HepG2 (cell line): ENCODE results near the gene TRMT1. TPM values are rescaled to one million over a fixed set of nuclear protein-coding genes. Genes with fewer than 3 reads are reported as not detected.
A peak's percentile ranks its signal among the peaks of the same experiment; 100 is the strongest.

Experiments used
- ATAC-seq: fragments of 200-7000 bp; cut with Tn5 transposase; 3 replicates; pipeline ENCODE4 v1.9.1; 2020; ENCODE audit warnings: mild to moderate bottlenecking, moderate library complexity
- BruUV-seq: library from RNA; stranded (reverse); fragments of 400-500 nt; replicated peaks from 2 replicates; lab custom pipeline; 2021; lab: Mats Ljungman, UMichigan
- CTCF ChIA-PET: fragments of 300-600 bp; formaldehyde crosslinking; extraction: SDS; loops from one replicate; lab custom pipeline; 2021; ENCODE audit warnings: low total read pairs, inconsistent platforms, low intra/inter-chr PET ratio; lab: Yijun Ruan, JAX
- POLR2A ChIA-PET: fragments of 350-600 bp; sonication (Branson Sonifier 250); formaldehyde crosslinking; loops from one replicate; lab custom pipeline; 2020; ENCODE audit warnings: antibody characterized with exemption, inconsistent platforms; lab: Yijun Ruan, JAX
- DNase-seq: peaks from one replicate; pipeline ENCODE4 v3.0.0-alpha.2; 2015; ENCODE audit warnings: low spot score
- FAIRE-seq: peaks from 3 replicates; lab custom pipeline; 2011; peaks lifted over from hg19 to GRCh38; lab: Jason Lieb, UNC
- H2AFZ ChIP-seq: one replicate; pipeline ENCODE4 v1.6.1; 2011; ENCODE audit warnings: low read length, inconsistent platforms
- H3K27ac ChIP-seq: fragments of 300-600 bp; 3 replicates; pipeline ENCODE4 v1.8.0; 2011; ENCODE audit warnings: mixed run types, mild to moderate bottlenecking, mixed read lengths, low read length, inconsistent platforms; ENCODE audit not compliant: insufficient read depth; ENCODE audit errors: extremely low read length
- H3K27me3 ChIP-seq, 2 experiments: fragments of 200-600 bp in 1 of 2; 2 replicates in 1 of 2; 3 replicates in 1 of 2; pipeline versions ENCODE4 v1.6.0 to v1.8.0; 2011; ENCODE audit warnings: low read length in 2 of 2, mild to moderate bottlenecking in 2 of 2, moderate library complexity in 2 of 2, inconsistent platforms in 1 of 2; ENCODE audit not compliant: insufficient read depth in 2 of 2, control insufficient read depth in 1 of 2
- H3K36me3 ChIP-seq, 2 experiments: fragments of 200-600 bp in 1 of 2; replicated peaks in 1 of 2; 2 replicates in 1 of 2; 3 replicates in 1 of 2; pipeline versions ENCODE4 v1.5.1 to v1.8.0; 2011; ENCODE audit warnings: low read length in 2 of 2, inconsistent platforms in 1 of 2; ENCODE audit not compliant: insufficient read depth in 2 of 2, control insufficient read depth in 1 of 2
- H3K4me1 ChIP-seq: 2 replicates; pipeline ENCODE4 v1.5.1; 2012; ENCODE audit warnings: low read length, inconsistent platforms; ENCODE audit not compliant: insufficient read depth
- H3K4me2 ChIP-seq: 2 replicates; pipeline ENCODE4 v1.6.0; 2011; ENCODE audit warnings: low read depth, low read length, inconsistent platforms
- H3K4me3 ChIP-seq, 3 experiments: fragments of 200-600 bp in 1 of 3; sonication (generic), shearing (Covaris generic) in 1 of 3; replicated peaks in 1 of 3; 2 replicates each; pipeline ENCODE4 v1.5.1; 2011 to 2016; ENCODE audit warnings: low read length in 3 of 3, inconsistent platforms in 2 of 3, low read depth in 2 of 3, mild to moderate bottlenecking in 2 of 3, control low read depth in 1 of 3, mixed read lengths in 1 of 3; ENCODE audit not compliant: insufficient read depth in 1 of 3
- H3K79me2 ChIP-seq: one replicate; pipeline ENCODE4 v1.6.1; 2011; ENCODE audit warnings: low read length, inconsistent platforms; ENCODE audit not compliant: insufficient read depth
- H3K9ac ChIP-seq: 2 replicates; pipeline ENCODE4 v1.6.0; 2011; ENCODE audit warnings: mild to moderate bottlenecking, low read depth, low read length, inconsistent platforms; ENCODE audit not compliant: insufficient read depth
- H3K9me3 ChIP-seq: 2 replicates; pipeline ENCODE4 v1.5.1; 2012; ENCODE audit warnings: mild to moderate bottlenecking, low read length
- H4K20me1 ChIP-seq: 2 replicates; pipeline ENCODE4 v1.6.0; 2011; ENCODE audit warnings: inconsistent platforms, mild to moderate bottlenecking, low read length, moderate library complexity; ENCODE audit not compliant: insufficient read depth
- AGO2 ChIP-seq: fragments of 200-400 bp; formaldehyde crosslinking; optimal IDR thresholded peaks from 2 replicates; pipeline ENCODE3; 2017; ENCODE audit warnings: mild to moderate bottlenecking, low read depth, low read length, moderate library complexity
- REST ChIP-seq, 2 experiments: IDR thresholded peaks; 2 replicates each; pipeline ENCODE4 v1.6.1; 2011 to 2012; ENCODE audit warnings: low read length in 2 of 2, borderline replicate concordance in 1 of 2, low read depth in 1 of 2, mild to moderate bottlenecking in 1 of 2, moderate library complexity in 1 of 2
- whole genome bisulfite sequencing: methylation state at CpG from one replicate; pipeline ENCODE4 v1.1.6; 2017; ENCODE audit warnings: low lambda C conversion rate; 5-methylcytosine and 5-hydroxymethylcytosine counted together
- in situ Hi-C: cut with HindIII; loops from 2 replicates; pipeline ENCODE4 v1.10.0; 2017; ENCODE audit warnings: low pct_unique_long_range_greater_than_20kb; ENCODE audit not compliant: extremely low pct_ligation_motif_present
- intact Hi-C: fragments of 100-400 bp; cut with micrococcal nuclease; formaldehyde crosslinking; loops from one replicate; pipeline ENCODE4 v1.10.0; 2022; ENCODE audit not compliant: unreplicated experiment
- polyA plus RNA-seq, 8 experiments: library from polyadenylated mRNA; depleted of rRNA in 3 of 8; stranded (reverse) in 7 of 8; unstranded in 1 of 8; fragments of >200 nt; fragmentation: Illumina TruSeq in 4 of 8; extraction: Trizol in 4 of 8; gene quantifications; 2 replicates each; pipeline versions ENCODE4 v1.2.1 to v1.2.3, GENCODE V29; 2011 to 2016; ENCODE audit warnings: low read depth in 4 of 8, missing spikeins in 1 of 8, mixed read lengths in 1 of 8; ENCODE audit not compliant: insufficient read depth in 1 of 8
- total RNA-seq, 5 experiments: library from RNA; depleted of rRNA; stranded (reverse); fragments of >200 nt; fragmentation: Illumina TruSeq; extraction: Trizol; gene quantifications; 2 replicates each; pipeline ENCODE4 v1.2.3, GENCODE V29; 2016; ENCODE audit warnings: low read depth in 1 of 5

Gene TRMT1
- total and polyA plus RNA-seq, 2 of the 13 experiments (the other 11 are each of a cell fraction or from before 2014, with no cell fraction given), result 35.5 to 44.1 TPM

- no peaks in the 10 kb centered on the region for H3K4me1 ChIP-seq
- ATAC-seq (no peak), DNase-seq (no peak), FAIRE-seq (no peak)
- no peak overlapping the region for H3K9ac ChIP-seq
- in situ Hi-C loops (no loop called here), intact Hi-C loops (no loop called here)
- no peaks in the 10 kb centered on the region for H3K27me3 ChIP-seq
- no peak overlapping the region for H3K4me3 ChIP-seq
- CTCF ChIA-PET, result no interaction called here
- no TSS peak for BruUV-seq
- peaks cover 15% of the 10 kb centered on the region for H3K79me2 ChIP-seq
- 98% methylated on average over 21 of the region's 28 CpGs for WGBS
- no peak overlapping the region for H3K4me2 ChIP-seq
- H3K27ac ChIP-seq, result no peak overlapping the region
- no peak for TF ChIP-seq REST (IDR thresholded peaks at IDR 0.05; ENCODE audit: borderline replicate concordance in 1 of 2, low read depth in 1 of 2, low read length in 2 of 2)
- peak; percentile 55 for TF ChIP-seq AGO2
- no peaks in the 10 kb centered on the region for H4K20me1 ChIP-seq
- H2AFZ ChIP-seq, result no peak overlapping the region
- POLR2A ChIA-PET, result no interaction called here
- peaks cover 26 to 60% of the 10 kb centered on the region in 2 experiments; a peak in 4 of 5 replicates for H3K36me3 ChIP-seq
- H3K9me3 ChIP-seq, result no peaks in the 10 kb centered on the region
Observed at GRCh38 chr19:13137290-13137794, 20.8 kb upstream of the TRMT1 start.
